GM11168 (cell line): ENCODE data around the gene CLPSL2.
"Not testable (repeated sequence)": the region's sequence is repeated elsewhere in the genome, so short reads cannot be mapped to it uniquely, and the experiment has no call there.

Experiments
- in situ Hi-C: fragments of 300-500 bp; cut with MboI; formaldehyde crosslinking; loops from one replicate; pipeline ENCODE4 v1.12.0; 2022; ENCODE audit warnings: low sequenced_read_pairs; ENCODE audit not compliant: unreplicated experiment

CLPSL2 gene

DNA sequence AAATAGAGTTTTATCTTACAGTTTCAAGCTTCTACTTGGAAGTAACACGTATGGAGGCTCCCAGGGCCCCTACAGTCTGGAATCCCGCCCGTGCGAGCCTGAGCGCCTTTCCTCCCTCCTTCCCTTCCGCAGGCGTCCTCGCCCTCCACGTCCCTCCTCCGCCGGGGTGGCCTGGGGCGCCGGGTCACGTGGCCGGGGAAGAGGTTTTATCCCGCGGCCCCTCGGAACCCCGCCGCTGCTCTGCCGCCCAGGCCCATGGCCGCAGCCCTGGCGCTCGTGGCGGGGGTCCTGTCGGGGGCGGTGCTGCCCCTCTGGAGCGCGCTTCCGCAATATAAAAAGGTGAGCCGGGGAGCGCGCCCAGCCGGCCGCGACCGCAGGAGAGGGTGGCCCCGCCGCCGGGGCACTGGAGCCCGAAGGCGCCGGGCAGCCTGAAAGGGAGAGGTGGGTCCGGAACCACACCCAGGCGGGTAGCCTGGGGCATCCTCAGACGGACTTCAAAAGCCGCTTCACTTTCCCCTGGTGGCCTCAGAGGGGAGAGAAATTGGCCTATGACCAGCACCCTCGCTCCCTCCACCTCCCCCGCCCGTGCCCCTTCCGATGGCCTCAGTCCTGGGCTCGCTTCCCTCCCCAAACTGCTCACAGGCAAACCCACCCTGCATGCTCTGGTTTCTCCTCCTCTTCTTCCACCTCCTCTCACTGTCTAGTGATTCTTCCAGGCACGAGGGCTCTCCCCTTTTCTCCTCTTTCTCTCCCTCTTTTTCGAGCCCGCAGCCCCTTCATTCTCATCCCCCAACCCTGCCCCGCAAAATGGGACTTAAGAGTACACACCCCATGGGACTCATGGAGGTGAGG, at the start of gene CLPSL2:
Gene CLPSL2, plus strand, starts transcription at position 235 of the 852 bp plus-strand sequence. Its CDS starts 21 bp downstream, at position 256.
- in situ Hi-C loops: no loop called here

GRCh38 chr6:35727231-35727934, 49.0 kb upstream of the CLPSL2 start:
- in situ Hi-C loops: no loop called here

GRCh38 chr6:35727935-35728682, 48.3 kb upstream of the CLPSL2 start:
- in situ Hi-C loops: no loop called here

- in situ Hi-C loops: no loop called here
These were observed 47.4 kb upstream of the CLPSL2 start for GRCh38 chr6:35728683-35729678.

GRCh38 chr6:35729722-35730121, 46.7 kb upstream of the CLPSL2 start:
- in situ Hi-C loops: no loop called here

GRCh38 chr6:35730745-35731413, 45.5 kb upstream of the CLPSL2 start:
- in situ Hi-C loops: no loop called here

- in situ Hi-C loops: no loop called here
These were observed 45.0 kb upstream of the CLPSL2 start for GRCh38 chr6:35731414-35731735.

GRCh38 chr6:35731736-35732532, 44.5 kb upstream of the CLPSL2 start:
- in situ Hi-C loops: no loop called here

- in situ Hi-C loops: no loop called here
These were observed 42.8 kb upstream of the CLPSL2 start for GRCh38 chr6:35733633-35734032.

DNA sequence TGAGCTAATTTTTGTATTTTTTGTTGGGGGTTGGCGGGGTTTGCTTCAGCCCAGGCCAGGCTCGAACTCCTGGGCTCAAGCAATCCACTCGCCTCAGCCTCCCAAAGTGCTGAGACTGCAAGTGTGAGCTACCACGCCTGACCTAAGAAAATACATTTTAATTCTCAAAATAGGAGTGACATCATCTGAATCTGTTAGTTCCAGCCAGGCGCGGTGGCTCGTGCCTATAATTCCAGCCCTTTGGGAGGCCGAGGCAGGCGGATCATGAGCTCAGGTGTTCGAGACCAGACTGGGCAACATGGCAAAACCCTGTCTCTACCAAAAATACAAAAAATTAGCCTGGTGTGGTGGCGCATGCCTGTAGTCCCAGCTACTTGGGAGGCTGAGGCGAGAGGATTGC, 42.1 kb upstream of the CLPSL2 start:
- in situ Hi-C loops: not testable (repeated sequence)

GRCh38 chr6:35735452-35735851, 40.9 kb upstream of the CLPSL2 start:
- in situ Hi-C loops: loop anchor here (5.0 kb wide), 1 partner anchor 153 kb away; no protein-coding TSS in a partner anchor

DNA sequence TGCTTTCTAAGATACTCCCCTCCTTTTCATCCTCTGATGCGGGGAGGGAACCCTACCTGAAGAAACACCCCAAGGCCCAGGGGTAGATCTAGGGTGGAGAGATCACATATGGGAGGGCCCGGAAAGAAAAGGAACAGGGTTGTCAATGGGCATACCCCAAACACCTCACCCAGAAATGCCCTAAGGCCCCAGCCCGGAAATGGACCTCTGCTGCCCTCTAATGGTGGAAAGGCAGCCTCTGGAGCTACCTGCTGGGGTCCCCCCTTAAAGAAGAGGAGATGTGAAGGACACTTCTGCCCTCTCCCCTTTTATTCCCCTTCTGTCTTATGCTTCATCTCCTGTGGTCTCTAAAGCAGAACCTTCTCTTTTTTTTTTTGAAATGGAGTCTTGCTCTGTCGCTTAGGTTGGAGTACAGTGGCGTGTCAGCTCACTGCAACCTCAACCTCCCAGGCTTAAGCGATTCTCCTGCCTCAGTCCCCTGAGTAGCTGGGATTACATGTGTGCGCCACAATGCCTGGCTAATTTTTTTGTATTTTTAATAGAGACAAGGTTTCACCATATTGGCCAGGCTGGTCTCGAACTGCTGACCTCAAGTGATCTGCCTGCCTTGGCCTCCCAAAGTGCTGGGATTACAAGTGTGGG, 40.0 kb upstream of the CLPSL2 start:
- in situ Hi-C loops: loop anchor here (5.0 kb wide), 1 partner anchor 154 kb away; no protein-coding TSS in a partner anchor

DNA sequence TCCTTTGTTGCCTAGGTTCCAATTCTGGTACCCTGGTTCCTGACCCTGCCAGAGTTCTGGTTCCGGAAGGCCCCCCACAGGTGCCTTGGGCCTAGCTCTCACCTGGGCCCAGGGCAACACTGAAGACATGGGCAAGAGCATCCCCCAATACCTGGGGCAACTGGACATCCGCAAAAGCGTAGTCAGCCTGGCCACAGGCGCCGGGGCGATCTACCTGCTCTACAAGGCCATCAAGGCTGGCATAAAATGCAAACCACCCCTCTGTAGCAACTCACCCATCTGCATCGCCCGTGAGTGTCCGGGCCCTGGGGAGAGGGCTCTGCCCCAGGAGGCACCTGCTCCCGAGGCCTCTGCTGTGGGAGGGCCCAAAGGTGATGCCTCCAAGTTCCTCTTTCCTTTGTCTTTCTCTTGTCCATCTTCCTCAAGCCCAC, 39.4 kb upstream of the CLPSL2 start, which contains the start of gene ARMC12:
Gene ARMC12, plus strand, starts transcription at position 51 of the 431 bp plus-strand sequence. Its CDS starts 77 bp downstream, at position 128.
- in situ Hi-C loops: loop anchor here (5.0 kb wide), 1 partner anchor 155 kb away; no protein-coding TSS in a partner anchor

DNA sequence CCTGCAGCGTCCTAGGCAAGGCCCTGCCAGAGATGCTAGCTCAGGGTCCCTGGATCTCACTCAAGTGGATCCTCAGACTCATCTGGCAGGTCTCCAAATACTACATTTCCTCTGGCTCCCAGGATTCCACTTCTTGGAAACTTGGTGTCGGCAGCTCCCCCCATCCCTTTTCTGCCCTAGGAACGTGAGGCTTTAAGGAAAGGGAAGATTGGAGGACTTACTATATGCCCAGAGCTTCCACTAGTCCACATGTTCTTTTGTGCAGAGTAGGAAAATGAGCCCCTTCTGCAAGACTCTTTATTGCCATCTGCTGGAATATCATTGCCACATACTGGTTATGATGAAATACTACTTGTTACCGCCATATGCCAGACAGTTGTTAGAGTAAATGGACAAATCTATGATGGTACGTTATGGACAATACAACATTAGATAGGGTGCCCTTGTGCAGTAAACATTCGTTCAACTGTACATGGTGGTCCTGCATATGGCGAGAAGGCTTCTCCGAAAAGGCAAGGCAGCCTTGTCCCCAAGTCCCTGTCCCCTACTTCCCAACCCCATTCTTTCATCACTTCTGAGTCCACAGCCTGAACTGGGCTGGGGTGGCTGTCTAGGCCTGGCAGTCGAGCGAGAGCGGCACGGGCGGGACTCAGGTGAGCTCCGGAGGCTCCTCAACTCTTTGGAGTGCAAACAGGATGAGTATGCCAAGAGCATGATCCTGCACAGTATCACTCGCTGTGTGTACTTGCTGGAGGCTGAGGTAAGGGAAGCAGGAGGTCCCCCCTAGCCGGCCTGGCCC, 38.8 kb upstream of the CLPSL2 start:
- in situ Hi-C loops: loop anchor here (5.0 kb wide), 1 partner anchor 155 kb away; no protein-coding TSS in a partner anchor

DNA sequence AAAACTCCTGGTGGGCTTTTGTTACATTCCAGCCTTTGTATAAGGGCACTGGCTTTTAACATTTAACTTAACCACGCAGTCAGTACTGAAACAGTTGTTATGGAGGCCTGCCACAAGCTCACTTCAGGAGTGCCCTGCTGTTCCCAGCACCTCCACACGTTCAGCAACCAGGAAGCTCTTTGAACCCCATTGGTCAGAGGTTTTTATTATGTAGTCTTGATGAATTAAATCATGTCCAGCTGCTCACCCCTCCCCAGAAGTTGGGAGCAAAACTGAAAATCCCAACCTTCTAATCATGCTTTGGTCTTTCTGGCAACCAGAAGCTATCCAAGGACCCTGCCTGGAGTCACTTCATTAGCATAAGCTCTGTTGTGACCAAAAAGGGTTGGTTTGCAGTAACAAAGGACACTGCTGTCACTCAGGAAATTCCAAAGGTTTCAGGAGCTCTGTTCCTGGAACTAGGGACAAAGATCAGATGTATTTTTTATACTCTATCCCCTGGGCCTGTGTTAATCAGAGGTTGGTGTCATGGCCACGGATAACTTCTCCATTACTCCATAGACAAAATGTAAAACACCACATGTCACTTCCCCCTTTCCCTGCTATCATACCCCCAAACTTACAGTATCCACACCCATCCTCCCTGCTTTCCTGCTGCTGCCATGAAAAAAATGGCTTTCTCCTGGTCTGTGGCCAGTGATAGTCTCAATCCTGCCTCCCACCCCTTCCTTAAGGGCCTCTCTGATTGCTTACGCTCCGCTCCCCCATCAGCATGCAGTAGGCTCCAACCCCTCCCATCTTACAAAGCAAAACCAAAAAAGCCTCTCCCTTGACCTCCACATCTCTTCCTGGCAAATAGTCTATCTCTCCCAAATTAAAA, 36.5 kb upstream of the CLPSL2 start:
- in situ Hi-C loops: loop anchor here (5.0 kb wide), 1 partner anchor 158 kb away; no protein-coding TSS in a partner anchor

DNA sequence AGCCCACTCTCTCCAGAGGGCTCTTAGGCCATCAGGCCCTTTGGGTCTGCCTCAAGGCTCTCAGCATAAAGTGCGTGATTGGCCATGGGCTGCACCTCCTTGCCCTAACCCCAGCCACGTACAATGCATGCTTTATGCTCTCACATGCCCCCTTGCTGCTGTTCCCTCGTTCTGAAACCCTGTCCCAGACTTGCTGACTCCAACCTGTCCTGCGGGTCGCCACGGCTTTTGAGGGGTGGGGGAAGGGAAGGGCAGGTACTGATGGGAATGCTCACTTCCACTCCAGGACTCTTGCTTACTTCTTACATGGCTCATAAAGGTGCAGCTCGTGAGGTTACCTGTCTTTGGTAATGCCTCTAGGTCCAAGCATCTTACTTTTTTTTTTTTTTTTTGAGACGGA, 33.6 kb upstream of the CLPSL2 start:
- in situ Hi-C loops: no loop called here
